GM12892 (cell line): Measurements from ENCODE around the gene WDR20.

Experiments
- POLR2A ChIP-seq: IDR thresholded peaks from 2 replicates; pipeline ENCODE4 v1.6.1; 2011; ENCODE audit warnings: low read depth, low read length, control low read depth
- POLR2AphosphoS5 ChIP-seq: IDR thresholded peaks from 2 replicates; pipeline ENCODE4 v1.6.1; 2011; ENCODE audit warnings: low read depth, low read length, control low read depth
- TAF1 ChIP-seq: IDR thresholded peaks from 2 replicates; pipeline ENCODE4 v1.6.1; 2011; ENCODE audit warnings: low read depth, mild to moderate bottlenecking, control low read depth, low read length, borderline replicate concordance

DNA sequence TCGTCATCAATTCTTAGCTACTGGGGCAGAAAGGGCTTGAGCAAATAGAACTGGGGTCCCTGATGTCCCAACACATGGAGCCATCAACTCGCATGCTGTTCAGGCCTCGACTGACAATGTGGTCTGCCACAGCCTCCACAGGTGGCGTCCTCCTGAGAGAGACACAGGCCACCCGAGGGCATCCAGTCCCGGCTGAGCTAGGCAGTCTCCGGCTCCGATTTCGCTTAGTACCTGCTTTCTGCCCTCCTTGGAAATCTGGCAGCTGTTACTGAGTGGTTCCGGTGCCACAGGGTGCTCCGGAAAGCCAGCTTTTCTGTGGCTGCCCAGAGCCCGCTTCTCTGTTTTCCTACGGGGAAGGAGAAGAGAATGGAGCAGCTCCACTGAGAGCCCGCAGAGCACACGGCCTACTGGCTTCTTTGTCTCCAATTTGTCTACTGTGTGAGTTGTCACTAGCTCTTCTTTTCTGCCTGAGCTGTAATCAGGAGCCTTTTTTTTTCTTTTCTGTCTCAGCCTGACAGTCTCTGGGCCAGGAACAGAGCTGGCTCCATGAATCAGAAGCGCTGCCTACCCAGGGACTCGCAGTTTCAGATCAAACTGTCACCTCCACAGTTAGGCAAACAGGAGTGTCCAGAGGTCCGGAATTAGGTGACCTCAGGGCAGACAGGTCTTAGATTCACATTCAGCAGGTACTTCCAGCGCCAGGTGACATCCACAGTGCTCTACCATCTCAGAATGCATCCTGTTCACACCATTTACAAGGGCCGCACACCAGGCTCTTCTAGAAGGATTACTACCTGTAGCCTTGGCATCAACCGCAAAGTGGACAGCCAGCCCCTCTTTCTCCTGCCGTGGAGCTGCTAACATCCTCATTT, 92.0 kb downstream of the WDR20 start:
- TF ChIP-seq POLR2A (no peak), POLR2AphosphoS5 (no peak), TAF1 (no peak)
